HG03575 (cell line): ENCODE data around the gene DAB1.
"Not testable (repeated sequence)": the region's sequence is repeated elsewhere in the genome, so short reads cannot be mapped to it uniquely, and the experiment has no call there.

ENCODE experiments used
- ATAC-seq: cut with Tn5 transposase; IDR thresholded peaks from one replicate; pipeline ENCODE4 v1.9.1; 2021; ENCODE audit not compliant: unreplicated experiment, insufficient number of reproducible peaks, low FRiP score; ENCODE audit errors: extremely low read depth

DAB1 gene

GRCh38 chr1:57116871-57117270 is 307.0 kb downstream of the DAB1 start:
- ATAC-seq: no peak

GRCh38 chr1:57115030-57115614 is 308.7 kb downstream of the DAB1 start:
- ATAC-seq: no peak

- no peak for ATAC-seq
Measured at GRCh38 chr1:57112148-57112547, 311.7 kb downstream of the DAB1 start.

DNA sequence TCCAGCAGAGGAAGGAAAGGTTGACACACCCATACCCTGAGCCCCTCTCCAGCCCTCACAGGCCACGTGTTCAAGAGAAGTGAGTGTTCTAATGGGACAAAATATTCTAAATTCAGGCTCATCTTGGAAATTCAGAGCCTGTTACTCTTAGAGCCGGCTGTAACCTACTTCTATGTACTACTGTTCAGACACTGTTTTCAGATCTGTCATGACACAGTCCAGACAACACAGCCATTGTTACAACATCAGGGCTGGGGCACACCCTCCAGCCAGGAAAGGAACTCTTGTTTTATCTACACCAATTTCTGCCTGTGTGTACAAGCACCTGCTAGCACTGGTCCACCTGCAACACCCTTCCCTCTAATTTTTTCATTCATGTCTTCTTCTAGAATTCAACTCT is 312.7 kb downstream of the DAB1 start:
- ATAC-seq: no peak

DNA sequence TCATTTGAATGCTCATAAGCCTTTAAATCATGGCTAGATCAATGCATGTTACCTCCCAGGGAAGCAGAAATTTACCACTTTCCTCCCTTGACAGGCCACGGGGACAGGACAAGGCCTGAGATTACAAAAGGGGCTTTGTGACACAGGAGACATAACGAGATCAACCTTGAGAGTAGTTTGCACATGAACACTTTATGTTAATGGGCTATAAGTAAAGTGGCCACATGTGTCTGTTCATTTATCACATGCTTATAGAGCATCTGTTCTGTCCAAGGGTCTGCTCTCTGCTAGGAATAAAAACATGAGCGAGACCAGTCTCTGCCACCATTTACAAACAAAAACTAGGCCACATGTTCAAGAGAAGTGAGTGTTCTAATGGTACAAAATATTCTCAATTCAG is 314.0 kb downstream of the DAB1 start:
- no peak for ATAC-seq

GRCh38 chr1:57109247-57109646 is 314.6 kb downstream of the DAB1 start:
- ATAC-seq: no peak

DNA sequence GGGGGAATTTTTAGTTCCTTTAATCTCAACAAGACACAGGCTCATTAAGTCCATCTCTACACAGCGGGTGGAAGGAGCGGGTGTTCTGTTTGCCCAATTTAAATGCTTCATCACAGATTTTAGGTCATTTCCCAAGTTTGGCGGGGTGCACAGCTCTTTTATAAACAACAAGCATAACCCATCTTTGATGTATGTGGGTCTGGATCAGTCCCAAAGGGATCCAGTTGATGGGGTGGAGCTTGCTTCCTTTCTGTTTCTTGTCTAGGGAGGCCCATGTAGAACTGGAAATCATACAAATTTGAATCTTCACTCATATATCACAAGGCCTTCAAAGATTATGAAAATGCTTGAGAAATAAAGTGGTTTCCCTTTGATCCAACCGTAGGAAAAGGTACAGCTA is 317.6 kb downstream of the DAB1 start:
- no peak for ATAC-seq

GRCh38 chr1:57102561-57103326 is 321.1 kb downstream of the DAB1 start:
- ATAC-seq: no peak

DNA sequence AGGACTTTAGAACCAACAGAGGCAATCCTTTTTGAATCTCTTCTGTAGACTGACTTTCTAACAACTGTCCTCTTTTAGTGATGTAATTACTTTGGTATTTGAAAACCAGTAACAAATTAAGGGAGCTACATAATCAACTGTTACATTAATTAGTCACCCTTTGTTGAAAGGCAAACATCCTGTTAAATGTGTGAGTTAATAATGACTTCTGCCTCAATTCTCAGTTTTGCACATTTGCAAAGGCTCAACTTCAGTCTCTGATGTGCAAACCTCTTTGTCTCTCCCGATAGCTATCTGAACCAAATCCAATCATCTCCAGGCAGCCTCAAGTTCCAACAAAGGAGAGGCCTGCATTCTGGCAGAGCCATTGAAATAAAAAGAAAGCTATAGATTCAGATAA is 322.7 kb downstream of the DAB1 start:
- ATAC-seq: no peak

DNA sequence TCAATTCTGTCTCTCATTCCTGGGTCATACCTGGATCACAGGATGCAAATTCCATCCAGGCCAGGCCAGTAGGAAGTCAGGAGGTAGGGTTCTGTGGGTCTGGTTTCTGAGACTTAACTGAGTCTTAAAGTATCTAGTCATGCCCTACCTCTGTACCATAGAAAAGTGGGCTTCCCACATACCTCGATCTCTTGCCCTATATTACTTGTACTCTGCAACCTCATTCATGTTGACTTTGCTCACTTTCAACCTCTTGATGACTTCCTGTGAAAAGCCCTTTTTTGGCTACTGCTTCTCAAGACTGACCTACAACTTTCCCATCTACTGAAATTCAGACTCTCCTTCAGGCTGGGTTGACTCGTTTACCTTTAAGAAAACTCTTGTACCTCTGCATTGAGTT is 329.1 kb downstream of the DAB1 start:
- ATAC-seq: no peak

- ATAC-seq: no peak
Measured at GRCh38 chr1:57093122-57093521, 330.7 kb downstream of the DAB1 start.

GRCh38 chr1:57091642-57092041 is 332.2 kb downstream of the DAB1 start:
- no peak for ATAC-seq

DNA sequence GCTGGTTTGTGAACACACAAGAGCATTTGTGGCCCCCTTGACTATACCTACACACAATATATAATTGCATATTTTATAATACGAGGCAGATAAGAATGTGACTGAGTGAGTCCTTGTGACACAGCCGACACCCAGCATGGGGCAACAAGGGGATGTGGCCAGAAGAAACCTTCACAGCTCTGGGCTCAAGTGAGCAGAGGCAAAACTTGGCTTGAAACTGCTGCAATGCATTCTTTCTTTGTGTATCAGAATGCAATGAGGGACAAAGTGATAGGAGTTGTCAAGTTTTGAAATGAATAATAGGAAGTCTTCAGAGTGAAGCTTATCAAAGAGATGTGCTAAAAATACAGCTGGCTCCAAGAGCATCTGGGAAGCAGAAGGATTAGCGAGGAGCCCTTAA is 334.0 kb downstream of the DAB1 start:
- no peak for ATAC-seq

DNA sequence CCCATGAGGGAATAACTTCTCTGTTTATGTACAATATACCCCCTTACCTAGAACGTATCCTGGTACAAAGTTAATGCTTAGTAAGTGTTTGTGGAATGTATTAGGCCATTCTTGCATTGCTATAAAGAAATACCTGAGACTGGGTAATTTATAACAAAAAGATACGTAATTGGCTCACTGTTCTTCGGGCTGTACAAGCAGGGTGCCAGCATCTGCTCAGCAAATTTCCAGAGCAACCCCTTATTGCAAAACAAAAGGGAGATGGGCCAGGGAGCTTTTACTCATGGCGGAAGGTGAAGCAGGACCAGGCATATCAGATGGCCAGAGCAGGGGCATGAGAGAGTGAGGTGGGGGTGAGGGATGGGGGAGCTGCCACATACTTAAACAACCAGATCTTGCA is 334.6 kb downstream of the DAB1 start:
- ATAC-seq: no peak

- ATAC-seq: no peak
Measured at GRCh38 chr1:57088653-57089052, 335.2 kb downstream of the DAB1 start.

DNA sequence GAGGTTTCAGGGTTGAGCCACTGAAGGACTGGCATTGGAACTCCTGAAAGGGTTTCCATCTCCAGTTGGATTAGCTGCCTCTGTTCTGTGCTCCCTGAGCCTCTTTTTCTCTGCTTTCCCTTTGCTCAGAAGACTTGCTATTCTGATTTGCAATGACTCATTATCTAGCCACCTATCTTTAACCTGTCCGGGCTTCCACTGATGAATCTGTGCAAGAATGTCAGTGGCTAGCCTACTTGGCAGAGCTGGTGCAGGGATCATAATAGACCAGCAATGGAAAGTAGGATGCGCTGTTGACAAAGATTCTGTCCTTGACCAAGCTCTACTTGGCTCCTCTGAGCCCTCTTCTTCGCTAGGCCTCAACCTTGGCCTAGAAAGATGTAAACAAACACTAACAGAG is 336.2 kb downstream of the DAB1 start:
- not testable (repeated sequence) for ATAC-seq

DNA sequence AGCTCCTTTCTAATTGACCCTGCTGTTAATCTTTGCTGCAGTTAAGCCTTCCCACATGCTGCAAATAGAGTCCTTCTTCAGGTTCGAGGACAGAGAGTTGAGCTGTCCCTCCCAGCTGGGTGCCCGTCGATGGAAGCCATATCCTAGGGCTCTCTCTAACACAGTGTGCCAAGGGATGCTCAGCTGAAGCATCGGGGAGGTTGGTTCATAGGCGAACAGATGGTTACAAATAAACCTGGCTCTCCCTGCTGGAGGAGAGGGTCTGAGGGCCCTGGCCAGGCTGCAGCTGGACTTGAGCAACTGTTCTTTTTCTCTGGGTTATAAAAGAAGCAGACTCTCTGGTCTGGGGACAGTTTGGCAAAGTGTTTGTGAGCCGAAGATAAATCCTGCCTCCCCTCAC is 337.7 kb downstream of the DAB1 start:
- no peak for ATAC-seq

DNA sequence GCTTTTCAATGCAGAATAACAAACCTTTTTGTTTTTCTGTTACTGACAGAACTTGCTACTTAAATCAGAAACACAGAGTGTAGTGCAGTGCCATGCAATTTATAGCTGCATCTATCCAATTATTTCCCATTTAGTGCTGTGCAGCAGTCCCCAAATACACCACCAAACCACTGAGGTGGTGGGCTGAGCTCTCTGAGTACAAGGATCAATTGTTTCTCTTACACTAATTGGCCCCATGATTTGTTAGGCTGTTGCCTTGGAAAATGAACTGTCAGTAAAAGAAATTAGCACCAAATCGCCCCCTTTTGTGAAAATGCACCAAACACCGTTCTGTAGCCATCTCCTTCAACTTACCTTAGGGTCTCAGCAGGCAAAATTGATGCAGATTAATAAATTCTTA is 339.2 kb downstream of the DAB1 start:
- no peak for ATAC-seq

GRCh38 chr1:57082711-57083439 is 341.0 kb downstream of the DAB1 start:
- ATAC-seq: no peak

DNA sequence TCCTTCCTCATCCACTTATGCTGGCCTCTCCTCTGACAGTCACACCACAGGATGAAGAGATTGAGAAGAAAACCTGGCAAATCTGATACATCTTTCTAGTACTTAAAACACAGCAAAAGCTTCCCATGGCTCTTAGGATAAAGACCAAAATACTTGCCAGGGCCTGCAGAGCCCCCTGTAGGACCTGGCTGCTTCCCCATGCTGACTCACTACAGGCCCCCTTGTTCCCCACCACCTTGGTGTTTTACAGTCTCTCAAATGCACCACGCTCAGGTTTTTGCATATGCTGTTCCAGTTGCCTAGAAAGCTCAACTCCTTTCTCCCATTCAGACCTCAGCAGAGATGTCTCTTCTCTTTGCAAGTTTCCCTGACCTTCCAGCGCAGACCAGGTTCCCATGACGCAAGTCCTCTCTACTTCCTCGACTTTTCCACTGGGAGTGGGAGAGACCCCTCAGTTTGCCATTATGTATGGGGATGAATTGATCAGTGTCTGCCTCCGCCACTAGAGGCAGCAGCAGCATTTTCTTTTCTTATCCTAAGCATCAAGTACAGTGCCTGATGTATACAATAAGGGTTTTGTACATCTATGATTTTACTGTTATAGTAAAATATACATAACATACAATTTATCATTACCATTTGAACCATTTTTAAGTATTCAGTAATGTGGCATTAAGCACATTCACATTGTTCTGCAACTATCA is 344.3 kb downstream of the DAB1 start:
- ATAC-seq: no peak
